ENCODE measurements around the gene TMEM250. TPM values are rescaled to one million over a fixed set of nuclear protein-coding genes. Genes with fewer than 3 reads are reported as not detected.

The TMEM250 gene
- total and polyA plus RNA-seq, 9 of the 15 experiments (the other 6 are each of a cell fraction or from before 2014, with no cell fraction given): 0.32 to 44.6 (median 12.2) TPM

DNA sequence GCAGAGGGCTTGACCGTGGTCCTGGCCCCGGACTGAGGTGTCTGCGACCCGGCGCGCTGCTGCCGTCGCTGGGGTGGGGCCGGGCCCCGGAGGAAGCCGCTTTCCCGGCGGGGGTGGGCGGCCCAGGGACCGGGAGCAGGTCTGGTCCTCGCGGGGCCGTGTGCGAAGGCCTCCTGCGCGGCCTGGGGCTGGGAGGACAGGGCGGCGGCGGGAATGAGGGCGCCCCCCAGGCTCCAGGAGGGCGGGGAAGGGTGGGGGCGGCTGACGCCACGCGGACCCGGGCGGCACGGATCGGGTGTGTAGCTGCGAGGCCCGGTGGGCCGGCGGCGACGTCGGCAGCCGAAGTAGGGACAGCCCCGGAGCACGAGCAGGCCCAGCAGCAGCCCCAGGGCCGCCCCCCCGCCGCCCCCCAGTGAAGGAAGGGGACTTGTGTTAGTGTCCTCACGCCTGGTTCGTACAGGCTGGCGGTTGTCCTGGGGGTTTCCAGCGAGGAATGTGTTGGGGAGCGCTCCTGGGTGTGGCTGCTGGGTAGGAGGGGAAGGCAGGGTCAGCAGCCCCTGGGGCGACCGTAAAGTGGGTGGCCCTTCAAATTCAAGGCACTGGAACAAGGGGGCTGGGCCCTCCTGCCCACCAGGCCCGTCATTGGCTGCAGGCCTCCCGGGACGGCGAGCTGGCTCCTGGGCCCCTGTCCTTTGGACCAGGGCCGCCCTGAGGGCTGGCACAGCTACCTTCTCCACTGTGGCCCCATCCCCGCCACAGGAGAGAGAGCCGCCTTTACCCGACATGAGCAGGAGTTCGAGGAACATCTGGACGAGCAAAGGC lies 597 bp upstream of the TMEM250 start (continued):
- TF ChIP-seq, protein P1, sequence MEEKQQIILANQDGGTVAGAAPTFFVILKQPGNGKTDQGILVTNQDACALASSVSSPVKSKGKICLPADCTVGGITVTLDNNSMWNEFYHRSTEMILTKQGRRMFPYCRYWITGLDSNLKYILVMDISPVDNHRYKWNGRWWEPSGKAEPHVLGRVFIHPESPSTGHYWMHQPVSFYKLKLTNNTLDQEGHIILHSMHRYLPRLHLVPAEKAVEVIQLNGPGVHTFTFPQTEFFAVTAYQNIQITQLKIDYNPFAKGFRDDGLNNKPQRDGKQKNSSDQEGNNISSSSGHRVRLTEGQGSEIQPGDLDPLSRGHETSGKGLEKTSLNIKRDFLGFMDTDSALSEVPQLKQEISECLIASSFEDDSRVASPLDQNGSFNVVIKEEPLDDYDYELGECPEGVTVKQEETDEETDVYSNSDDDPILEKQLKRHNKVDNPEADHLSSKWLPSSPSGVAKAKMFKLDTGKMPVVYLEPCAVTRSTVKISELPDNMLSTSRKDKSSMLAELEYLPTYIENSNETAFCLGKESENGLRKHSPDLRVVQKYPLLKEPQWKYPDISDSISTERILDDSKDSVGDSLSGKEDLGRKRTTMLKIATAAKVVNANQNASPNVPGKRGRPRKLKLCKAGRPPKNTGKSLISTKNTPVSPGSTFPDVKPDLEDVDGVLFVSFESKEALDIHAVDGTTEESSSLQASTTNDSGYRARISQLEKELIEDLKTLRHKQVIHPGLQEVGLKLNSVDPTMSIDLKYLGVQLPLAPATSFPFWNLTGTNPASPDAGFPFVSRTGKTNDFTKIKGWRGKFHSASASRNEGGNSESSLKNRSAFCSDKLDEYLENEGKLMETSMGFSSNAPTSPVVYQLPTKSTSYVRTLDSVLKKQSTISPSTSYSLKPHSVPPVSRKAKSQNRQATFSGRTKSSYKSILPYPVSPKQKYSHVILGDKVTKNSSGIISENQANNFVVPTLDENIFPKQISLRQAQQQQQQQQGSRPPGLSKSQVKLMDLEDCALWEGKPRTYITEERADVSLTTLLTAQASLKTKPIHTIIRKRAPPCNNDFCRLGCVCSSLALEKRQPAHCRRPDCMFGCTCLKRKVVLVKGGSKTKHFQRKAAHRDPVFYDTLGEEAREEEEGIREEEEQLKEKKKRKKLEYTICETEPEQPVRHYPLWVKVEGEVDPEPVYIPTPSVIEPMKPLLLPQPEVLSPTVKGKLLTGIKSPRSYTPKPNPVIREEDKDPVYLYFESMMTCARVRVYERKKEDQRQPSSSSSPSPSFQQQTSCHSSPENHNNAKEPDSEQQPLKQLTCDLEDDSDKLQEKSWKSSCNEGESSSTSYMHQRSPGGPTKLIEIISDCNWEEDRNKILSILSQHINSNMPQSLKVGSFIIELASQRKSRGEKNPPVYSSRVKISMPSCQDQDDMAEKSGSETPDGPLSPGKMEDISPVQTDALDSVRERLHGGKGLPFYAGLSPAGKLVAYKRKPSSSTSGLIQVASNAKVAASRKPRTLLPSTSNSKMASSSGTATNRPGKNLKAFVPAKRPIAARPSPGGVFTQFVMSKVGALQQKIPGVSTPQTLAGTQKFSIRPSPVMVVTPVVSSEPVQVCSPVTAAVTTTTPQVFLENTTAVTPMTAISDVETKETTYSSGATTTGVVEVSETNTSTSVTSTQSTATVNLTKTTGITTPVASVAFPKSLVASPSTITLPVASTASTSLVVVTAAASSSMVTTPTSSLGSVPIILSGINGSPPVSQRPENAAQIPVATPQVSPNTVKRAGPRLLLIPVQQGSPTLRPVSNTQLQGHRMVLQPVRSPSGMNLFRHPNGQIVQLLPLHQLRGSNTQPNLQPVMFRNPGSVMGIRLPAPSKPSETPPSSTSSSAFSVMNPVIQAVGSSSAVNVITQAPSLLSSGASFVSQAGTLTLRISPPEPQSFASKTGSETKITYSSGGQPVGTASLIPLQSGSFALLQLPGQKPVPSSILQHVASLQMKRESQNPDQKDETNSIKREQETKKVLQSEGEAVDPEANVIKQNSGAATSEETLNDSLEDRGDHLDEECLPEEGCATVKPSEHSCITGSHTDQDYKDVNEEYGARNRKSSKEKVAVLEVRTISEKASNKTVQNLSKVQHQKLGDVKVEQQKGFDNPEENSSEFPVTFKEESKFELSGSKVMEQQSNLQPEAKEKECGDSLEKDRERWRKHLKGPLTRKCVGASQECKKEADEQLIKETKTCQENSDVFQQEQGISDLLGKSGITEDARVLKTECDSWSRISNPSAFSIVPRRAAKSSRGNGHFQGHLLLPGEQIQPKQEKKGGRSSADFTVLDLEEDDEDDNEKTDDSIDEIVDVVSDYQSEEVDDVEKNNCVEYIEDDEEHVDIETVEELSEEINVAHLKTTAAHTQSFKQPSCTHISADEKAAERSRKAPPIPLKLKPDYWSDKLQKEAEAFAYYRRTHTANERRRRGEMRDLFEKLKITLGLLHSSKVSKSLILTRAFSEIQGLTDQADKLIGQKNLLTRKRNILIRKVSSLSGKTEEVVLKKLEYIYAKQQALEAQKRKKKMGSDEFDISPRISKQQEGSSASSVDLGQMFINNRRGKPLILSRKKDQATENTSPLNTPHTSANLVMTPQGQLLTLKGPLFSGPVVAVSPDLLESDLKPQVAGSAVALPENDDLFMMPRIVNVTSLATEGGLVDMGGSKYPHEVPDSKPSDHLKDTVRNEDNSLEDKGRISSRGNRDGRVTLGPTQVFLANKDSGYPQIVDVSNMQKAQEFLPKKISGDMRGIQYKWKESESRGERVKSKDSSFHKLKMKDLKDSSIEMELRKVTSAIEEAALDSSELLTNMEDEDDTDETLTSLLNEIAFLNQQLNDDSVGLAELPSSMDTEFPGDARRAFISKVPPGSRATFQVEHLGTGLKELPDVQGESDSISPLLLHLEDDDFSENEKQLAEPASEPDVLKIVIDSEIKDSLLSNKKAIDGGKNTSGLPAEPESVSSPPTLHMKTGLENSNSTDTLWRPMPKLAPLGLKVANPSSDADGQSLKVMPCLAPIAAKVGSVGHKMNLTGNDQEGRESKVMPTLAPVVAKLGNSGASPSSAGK (IDR thresholded peaks at IDR 0.05): peak; percentile 40; the same call in 1 of the 2 replicates
- TF ChIP-seq LCOR (CRISPR knock-in tag; IDR thresholded peaks at IDR 0.05) (no peak), GABPB1 (CRISPR knock-in tag; IDR thresholded peaks at IDR 0.05) (0 out of 2 replicates have a peak, but pooled peaks have one; percentile 20), PHB (CRISPR knock-in tag; IDR thresholded peaks at IDR 0.05) (no peak), MAZ (CRISPR knock-in tag; conservative IDR thresholded peaks at IDR 0.05 in 1 of 2, IDR thresholded peaks at IDR 0.05 in 1 of 2) (peak in 1 of 2 experiments; percentile 71; a peak in 2 of 4 replicates), YY1 (IDR thresholded peaks at IDR 0.05; ENCODE audit: borderline replicate concordance in 1 of 3, control insufficient read depth in 1 of 3, extremely low read depth in 1 of 3, insufficient read depth in 3 of 3, insufficient read length in 1 of 3, insufficient replicate concordance in 2 of 3, low read depth in 1 of 3, low read length in 2 of 3) (peak in 1 of 3 experiments; percentile 5), CBX1 (IDR thresholded peaks at IDR 0.05; ENCODE audit: low read depth) (no peak; the same call in 1 of the 2 replicates), MIER1 (IDR thresholded peaks at IDR 0.05; ENCODE audit: low read depth) (no peak), CBX8 (IDR thresholded peaks at IDR 0.05; ENCODE audit: borderline replicate concordance, extremely low read depth, low read depth, low read length, poor library complexity, severe bottlenecking) (no peak), SMAD2 (IDR thresholded peaks at IDR 0.05; ENCODE audit: low read depth, low read length) (no peak), CBFA2T3 (IDR thresholded peaks at IDR 0.05) (no peak), HOXB6 (CRISPR knock-in tag; IDR thresholded peaks at IDR 0.05; ENCODE audit: borderline replicate concordance) (no peak), TOE1 (IDR thresholded peaks at IDR 0.05; ENCODE audit: borderline replicate concordance) (no peak), TOE1 (CRISPR knock-in tag; IDR thresholded peaks at IDR 0.05; ENCODE audit: borderline replicate concordance, low read depth) (0 out of 2 replicates have a peak, but pooled peaks have one; percentile 61), ZNF583 (CRISPR knock-in tag; IDR thresholded peaks at IDR 0.05) (no peak), TBP (optimal IDR thresholded peaks at IDR 0.05; ENCODE audit: low read depth, low read length) (no peak)
